Tibial nerve (tissue), 3 donors: ENCODE data around the gene ZNF311.

Source experiments
- POLR2A ChIP-seq, 2 donors: fragments of 450-650 bp; IDR thresholded peaks; one replicate each; pipeline ENCODE4 v1.6.1; 2017; ENCODE audit warnings: antibody characterized with exemption in 2 of 2, mild to moderate bottlenecking in 2 of 2, moderate library complexity in 2 of 2
- TF ChIP-seq, protein P1 (sequence below), 5 experiments: fragments of 200-600 bp in 3 of 5; fragments of 450-650 bp in 2 of 5; sonication (generic) in 3 of 5; IDR thresholded peaks; one replicate each; pipeline ENCODE4 v1.5.1; 2016 to 2019; ENCODE audit warnings: antibody characterized with exemption in 5 of 5, mild to moderate bottlenecking in 3 of 5, moderate library complexity in 2 of 5

- TF ChIP-seq, protein P1, sequence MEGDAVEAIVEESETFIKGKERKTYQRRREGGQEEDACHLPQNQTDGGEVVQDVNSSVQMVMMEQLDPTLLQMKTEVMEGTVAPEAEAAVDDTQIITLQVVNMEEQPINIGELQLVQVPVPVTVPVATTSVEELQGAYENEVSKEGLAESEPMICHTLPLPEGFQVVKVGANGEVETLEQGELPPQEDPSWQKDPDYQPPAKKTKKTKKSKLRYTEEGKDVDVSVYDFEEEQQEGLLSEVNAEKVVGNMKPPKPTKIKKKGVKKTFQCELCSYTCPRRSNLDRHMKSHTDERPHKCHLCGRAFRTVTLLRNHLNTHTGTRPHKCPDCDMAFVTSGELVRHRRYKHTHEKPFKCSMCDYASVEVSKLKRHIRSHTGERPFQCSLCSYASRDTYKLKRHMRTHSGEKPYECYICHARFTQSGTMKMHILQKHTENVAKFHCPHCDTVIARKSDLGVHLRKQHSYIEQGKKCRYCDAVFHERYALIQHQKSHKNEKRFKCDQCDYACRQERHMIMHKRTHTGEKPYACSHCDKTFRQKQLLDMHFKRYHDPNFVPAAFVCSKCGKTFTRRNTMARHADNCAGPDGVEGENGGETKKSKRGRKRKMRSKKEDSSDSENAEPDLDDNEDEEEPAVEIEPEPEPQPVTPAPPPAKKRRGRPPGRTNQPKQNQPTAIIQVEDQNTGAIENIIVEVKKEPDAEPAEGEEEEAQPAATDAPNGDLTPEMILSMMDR (IDR thresholded peaks at IDR 0.05) = no peak
- no peak for TF ChIP-seq POLR2A (IDR thresholded peaks at IDR 0.05)
Observed at GRCh38 chr6:28968476-28968875, 36.6 kb downstream of the ZNF311 start.
